Spleen (tissue), 11 donors: Measurements from ENCODE around the gene GRXCR1. TPM values are rescaled to one million over a fixed set of nuclear protein-coding genes. Genes with fewer than 3 reads are reported as not detected.
A peak's percentile ranks its signal among the peaks of the same experiment; 100 is the strongest.

ENCODE experiments used
- DNase-seq: peaks from one replicate; pipeline ENCODE4 v3.0.0-alpha.2; 2020
- H3K27ac ChIP-seq, 8 donors: fragments of 200-600 bp; sonication (generic) in 7 of 8; 1 replicate in 4 of 8; 2 replicates in 4 of 8; pipeline versions ENCODE4 v1.5.0 to v1.8.0; 2016 to 2021; ENCODE audit warnings: inconsistent platforms in 4 of 8, mild to moderate bottlenecking in 4 of 8, moderate library complexity in 1 of 8
- H3K27me3 ChIP-seq, 7 donors: fragments of 200-600 bp; sonication (generic) in 6 of 7; replicated peaks in 1 of 7; 1 replicate in 4 of 7; 2 replicates in 3 of 7; pipeline versions ENCODE4 v1.5.0 to v1.8.0; 2016 to 2021; ENCODE audit warnings: inconsistent platforms in 3 of 7, mild to moderate bottlenecking in 1 of 7
- H3K36me3 ChIP-seq, 6 donors: fragments of 200-600 bp; sonication (generic) in 5 of 6; 1 replicate in 4 of 6; 2 replicates in 2 of 6; pipeline versions ENCODE4 v1.5.0 to v1.8.0; 2016 to 2021; ENCODE audit warnings: inconsistent platforms in 2 of 6
- H3K4me1 ChIP-seq, 6 donors: fragments of 200-600 bp; sonication (generic) in 5 of 6; 1 replicate in 3 of 6; 2 replicates in 3 of 6; pipeline versions ENCODE4 v1.5.0 to v1.8.0; 2016 to 2021; ENCODE audit warnings: inconsistent platforms in 3 of 6
- H3K4me3 ChIP-seq, 8 donors: fragments of 200-600 bp; sonication (generic) in 7 of 8; 1 replicate in 4 of 8; 2 replicates in 4 of 8; pipeline versions ENCODE4 v1.5.0 to v1.8.0; 2016 to 2021; ENCODE audit warnings: inconsistent platforms in 4 of 8, mild to moderate bottlenecking in 4 of 8, moderate library complexity in 2 of 8
- H3K9me3 ChIP-seq, 8 donors: fragments of 200-600 bp; sonication (generic) in 7 of 8; 1 replicate in 4 of 8; 2 replicates in 4 of 8; pipeline versions ENCODE4 v1.5.0 to v1.8.0; 2016 to 2021; ENCODE audit warnings: inconsistent platforms in 4 of 8
- POLR2A ChIP-seq, 3 donors: fragments of 450-650 bp; IDR thresholded peaks; one replicate each; pipeline ENCODE4 v1.5.1; 2017; ENCODE audit warnings: antibody characterized with exemption in 3 of 3, mild to moderate bottlenecking in 1 of 3
- POLR2AphosphoS5 ChIP-seq, 3 donors: sonication (generic); formaldehyde crosslinking; IDR thresholded peaks; one replicate each; pipeline ENCODE4 v1.5.1; 2017; ENCODE audit warnings: antibody characterized with exemption in 3 of 3
- WGBS, 5 donors: extraction: QIAGEN DNeasy Blood & Tissue Kit in 3 of 5; methylation state at CpG; one replicate each; pipeline versions ENCODE4 v1.1.5 to v1.1.7; 2013 to 2018; 5-methylcytosine and 5-hydroxymethylcytosine counted together
- intact Hi-C: fragments of 100-400 bp; cut with DNase I; formaldehyde crosslinking; loops from one replicate; pipeline ENCODE4 v1.15.0; 2023; ENCODE audit warnings: low total_unique reads
- polyA plus RNA-seq, 3 donors: library from polyadenylated mRNA; stranded (reverse); fragments of 200-250 nt; gene quantifications; one replicate each; pipeline ENCODE4 v1.2.1, GENCODE V29; 2013
- total RNA-seq, 7 donors: library from RNA; depleted of rRNA in 3 of 7; stranded (reverse); fragments of >200 nt in 3 of 7; fragmentation: NEBNext Ultra II Directional in 4 of 7; extraction: Animal tissue kit (Norgen Biotek cat#: 25700) in 4 of 7; gene quantifications; one replicate each; pipeline versions ENCODE4 v1.1.0 to v1.2.1, GENCODE V29; 2016 to 2021
- TF ChIP-seq, protein P1 (sequence below), 11 experiments: fragments of 200-600 bp in 7 of 11; fragments of 450-650 bp in 4 of 11; sonication (generic) in 4 of 11; IDR thresholded peaks in 8 of 11; conservative IDR thresholded peaks in 3 of 11; 1 replicate in 7 of 11; 2 replicates in 4 of 11; pipeline versions ENCODE4 v1.4.0 to v1.8.0; 2016 to 2021; ENCODE audit warnings: antibody characterized with exemption in 11 of 11, inconsistent platforms in 4 of 11, mild to moderate bottlenecking in 1 of 11
- donor health status: healthy with polysubstance abuse.
- donor health status: DM: no; HTN: no; CAD: no; lungs with moderate emphysema.
- donor health status: DM: no; HTN: no; CAD: no.
- donor health status: Bipolar disorder and iron deficiency.
- donor health status: healthy.
- donor health status: DM: no; HTN: no; CAD: no.
- donor health status: DM: yes; HTN: yes; CAD: no.

Gene GRXCR1
- total and polyA plus RNA-seq, 10 donors, result not detected

DNA sequence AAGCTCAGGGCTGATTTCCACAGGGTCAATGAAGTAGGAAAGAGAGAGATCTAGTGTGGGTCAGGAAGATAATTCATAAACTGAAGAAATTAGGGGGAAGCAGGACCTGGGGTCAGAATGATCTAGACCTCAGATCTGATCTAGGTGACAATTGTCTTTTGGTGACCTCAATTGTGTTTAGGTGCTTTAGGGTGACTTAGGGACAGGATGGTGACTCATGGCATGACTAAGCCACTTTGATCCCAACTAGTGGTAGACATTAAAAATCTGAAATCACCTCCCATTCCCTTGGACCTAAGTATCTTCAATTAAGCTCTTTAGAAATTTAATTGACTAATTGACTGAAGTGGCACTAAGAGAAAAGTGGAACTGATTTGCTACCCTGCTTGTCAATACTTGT, 36.7 kb upstream of the GRXCR1 start:
- TF ChIP-seq POLR2A (IDR thresholded peaks at IDR 0.05) (no peak), POLR2AphosphoS5 (IDR thresholded peaks at IDR 0.05) (no peak)
- TF ChIP-seq, protein P1, sequence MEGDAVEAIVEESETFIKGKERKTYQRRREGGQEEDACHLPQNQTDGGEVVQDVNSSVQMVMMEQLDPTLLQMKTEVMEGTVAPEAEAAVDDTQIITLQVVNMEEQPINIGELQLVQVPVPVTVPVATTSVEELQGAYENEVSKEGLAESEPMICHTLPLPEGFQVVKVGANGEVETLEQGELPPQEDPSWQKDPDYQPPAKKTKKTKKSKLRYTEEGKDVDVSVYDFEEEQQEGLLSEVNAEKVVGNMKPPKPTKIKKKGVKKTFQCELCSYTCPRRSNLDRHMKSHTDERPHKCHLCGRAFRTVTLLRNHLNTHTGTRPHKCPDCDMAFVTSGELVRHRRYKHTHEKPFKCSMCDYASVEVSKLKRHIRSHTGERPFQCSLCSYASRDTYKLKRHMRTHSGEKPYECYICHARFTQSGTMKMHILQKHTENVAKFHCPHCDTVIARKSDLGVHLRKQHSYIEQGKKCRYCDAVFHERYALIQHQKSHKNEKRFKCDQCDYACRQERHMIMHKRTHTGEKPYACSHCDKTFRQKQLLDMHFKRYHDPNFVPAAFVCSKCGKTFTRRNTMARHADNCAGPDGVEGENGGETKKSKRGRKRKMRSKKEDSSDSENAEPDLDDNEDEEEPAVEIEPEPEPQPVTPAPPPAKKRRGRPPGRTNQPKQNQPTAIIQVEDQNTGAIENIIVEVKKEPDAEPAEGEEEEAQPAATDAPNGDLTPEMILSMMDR (IDR thresholded peaks at IDR 0.05 in 8 of 11, conservative IDR thresholded peaks at IDR 0.05 in 3 of 11), result no peak
- Histone ChIP-seq H3K27me3 (peaks cover 0 to 12% (median 0%) of the 10 kb centered on the region in 7 donors), H3K27ac (no peak overlapping the region), H3K4me1 (no peaks in the 10 kb centered on the region), H3K9me3 (peaks cover 0 to 7% (median 4%) of the 10 kb centered on the region in 8 donors), H3K36me3 (no peaks in the 10 kb centered on the region), H3K4me3 (no peak overlapping the region)
- no peak for DNase-seq
- intact Hi-C loops, result no loop called here

DNA sequence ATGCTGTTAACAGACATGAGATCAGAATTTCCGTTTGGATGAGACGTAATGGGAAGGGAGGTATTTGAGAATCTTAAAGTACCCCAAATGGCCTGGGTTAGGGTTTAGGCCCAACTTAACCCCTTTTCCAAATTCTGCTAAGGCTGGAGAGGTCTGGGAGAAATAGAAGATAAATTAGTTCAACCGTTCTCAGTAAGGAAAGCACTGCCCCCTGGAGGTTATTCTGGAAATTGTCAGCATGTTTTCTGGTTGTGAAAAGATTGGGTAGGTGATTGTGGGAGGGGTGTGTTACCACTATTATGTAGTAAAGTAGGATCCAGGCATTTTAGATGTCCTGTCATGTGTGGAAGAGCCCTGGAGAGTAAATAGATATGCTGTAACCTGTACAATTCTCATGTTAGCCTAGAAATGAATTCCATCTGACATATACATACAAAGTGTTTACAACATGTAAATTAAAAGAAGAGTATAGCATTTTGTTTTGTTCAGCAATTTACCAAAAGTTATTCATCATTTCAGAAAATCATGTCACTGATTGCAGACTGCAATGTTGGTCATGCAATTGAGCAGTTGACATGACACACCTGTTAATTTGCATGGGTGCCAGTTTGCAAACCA, 26.8 kb upstream of the GRXCR1 start:
- 19 to 30% (median 26%) methylated on average over 3 of the region's 3 CpGs for WGBS, 5 donors
- intact Hi-C loops, result loop anchor here (5.0 kb wide), 1 partner anchor 298 kb away; no protein-coding TSS in a partner anchor

DNA sequence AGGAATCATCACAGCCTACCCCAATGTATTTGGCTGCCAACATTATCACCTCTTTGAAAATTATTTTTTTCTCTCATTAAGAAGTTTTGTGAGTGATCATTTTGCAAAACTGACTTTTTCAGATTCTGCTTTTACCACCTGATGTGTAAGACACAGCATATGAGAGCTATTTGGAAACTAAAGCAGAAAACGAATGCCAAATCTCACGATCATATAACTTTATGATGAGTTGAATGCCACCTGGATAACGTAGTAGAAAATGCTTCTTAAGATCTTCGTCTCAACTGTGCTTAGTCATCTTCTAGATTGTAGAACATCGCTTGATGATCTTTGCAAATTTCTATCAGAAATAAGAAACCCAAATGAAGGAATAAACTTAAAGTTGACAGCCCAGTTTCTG, 21.3 kb upstream of the GRXCR1 start:
- Histone ChIP-seq H3K36me3 (no peaks in the 10 kb centered on the region), H3K4me3 (no peak overlapping the region), H3K9me3 (no peaks in the 10 kb centered on the region), H3K27ac (no peak overlapping the region), H3K27me3 (peaks cover 0 to 11% (median 5%) of the 10 kb centered on the region in 7 donors), H3K4me1 (peaks cover 0 to 6% (median 0%) of the 10 kb centered on the region in 6 donors)
- TF ChIP-seq, protein P1 (IDR thresholded peaks at IDR 0.05 in 8 of 11, conservative IDR thresholded peaks at IDR 0.05 in 3 of 11), result no peak
- TF ChIP-seq POLR2AphosphoS5 (IDR thresholded peaks at IDR 0.05) (no peak), POLR2A (IDR thresholded peaks at IDR 0.05) (no peak)
- intact Hi-C loops, result no loop called here
- 66 to 88% (median 74%) methylated on average over 5 of the region's 5 CpGs for WGBS, 5 donors
- DNase-seq, result no peak

More for the DNA sequence above, 26.8 kb upstream of the GRXCR1 start:
- no peak overlapping the region for H3K27ac ChIP-seq
- DNase-seq, result no peak
- H3K4me3 ChIP-seq, result no peak overlapping the region
- no peaks in the 10 kb centered on the region for H3K9me3 ChIP-seq
- TF ChIP-seq POLR2AphosphoS5 (IDR thresholded peaks at IDR 0.05) (no peak), POLR2A (IDR thresholded peaks at IDR 0.05) (no peak)
- TF ChIP-seq, protein P1 (IDR thresholded peaks at IDR 0.05 in 8 of 11, conservative IDR thresholded peaks at IDR 0.05 in 3 of 11), result peak; percentile 39 to 76 (median 67)
- no peaks in the 10 kb centered on the region for H3K36me3 ChIP-seq
- peaks cover 0 to 11% (median 0%) of the 10 kb centered on the region in 7 donors for H3K27me3 ChIP-seq
- no peaks in the 10 kb centered on the region for H3K4me1 ChIP-seq

DNA sequence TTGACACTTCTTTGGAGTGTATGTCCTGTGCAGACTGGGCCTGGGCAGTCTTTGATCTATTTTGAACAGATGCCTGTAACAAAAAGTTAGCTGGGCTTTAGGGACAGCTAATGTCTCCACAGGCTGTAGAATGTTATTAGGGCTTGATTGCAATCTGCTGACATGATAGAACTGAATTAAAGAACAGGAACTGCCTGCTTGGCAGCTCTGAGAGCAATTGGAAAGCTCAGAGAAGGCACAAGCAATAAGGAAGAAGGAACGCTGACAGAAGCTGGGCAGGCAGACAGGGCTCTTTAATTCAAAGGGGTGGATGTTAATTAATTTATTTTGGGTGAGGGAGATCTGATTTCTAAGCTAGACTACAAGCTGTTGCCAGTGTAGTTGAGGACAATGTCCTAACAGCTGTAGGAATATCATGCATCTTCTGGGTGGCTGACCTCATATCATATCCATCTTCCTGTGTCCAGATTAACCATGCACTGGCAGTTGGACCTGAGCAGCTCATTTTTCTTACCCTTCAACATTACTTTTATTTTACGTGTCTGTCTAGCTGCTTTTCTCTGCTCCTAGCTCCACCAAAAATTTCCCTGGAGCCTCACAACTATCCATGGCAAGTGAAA, 20.7 kb upstream of the GRXCR1 start:
- no peak for DNase-seq
- no peak overlapping the region for H3K4me3 ChIP-seq
- H3K4me1 ChIP-seq, result peaks cover 0 to 6% (median 0%) of the 10 kb centered on the region in 6 donors
- H3K9me3 ChIP-seq, result no peaks in the 10 kb centered on the region
- no peak for TF ChIP-seq POLR2A (IDR thresholded peaks at IDR 0.05)
- intact Hi-C loops, result no loop called here
- 42 to 57% (median 46%) methylated on average over 2 of the region's 2 CpGs for WGBS, 5 donors
- H3K27ac ChIP-seq, result no peak overlapping the region
- peaks cover 0 to 11% (median 5%) of the 10 kb centered on the region in 7 donors for H3K27me3 ChIP-seq
- no peaks in the 10 kb centered on the region for H3K36me3 ChIP-seq
